Activated CD8-positive, alpha-beta T cell treated with anti-CD3 and anti-CD28 coated beads for 36 hours (primary cell): ENCODE measurements around the gene CD28. TPM values are rescaled to one million over a fixed set of nuclear protein-coding genes. Genes with fewer than 3 reads are reported as not detected.

ENCODE experiments used
- ATAC-seq: fragments of 200-7000 bp; cut with Tn5 transposase; one replicate; pipeline ENCODE4 v1.10.0; 2021; ENCODE audit warnings: mild to moderate bottlenecking, moderate library complexity
- CTCF ChIA-PET: fragments of 350-600 bp; sonication (Branson Sonifier 250); formaldehyde crosslinking; loops from one replicate; lab custom pipeline; 2021; ENCODE audit warnings: antibody characterized with exemption; lab: Charles Lee
- POLR2A ChIA-PET: fragments of 350-600 bp; sonication (Branson Sonifier 250); formaldehyde crosslinking; loops from one replicate; lab custom pipeline; 2021; ENCODE audit warnings: antibody characterized with exemption; lab: Charles Lee
- DNase-seq: peaks from one replicate; pipeline ENCODE4 v3.0.0-alpha.2; 2020
- H3K27ac Mint-ChIP-seq: one replicate; pipeline ENCODE4 v1.8.0; 2021; ENCODE audit warnings: mild to moderate bottlenecking, mixed read lengths
- H3K27me3 Mint-ChIP-seq: one replicate; pipeline ENCODE4 v1.8.0; 2021; ENCODE audit warnings: mixed read lengths
- H3K36me3 Mint-ChIP-seq: one replicate; pipeline ENCODE4 v1.8.0; 2021; ENCODE audit warnings: low read depth, mixed read lengths
- H3K4me1 Mint-ChIP-seq: one replicate; pipeline ENCODE4 v1.8.0; 2021; ENCODE audit warnings: low read depth, mixed read lengths
- H3K4me3 Mint-ChIP-seq: one replicate; pipeline ENCODE4 v1.8.0; 2021; ENCODE audit warnings: mild to moderate bottlenecking, moderate library complexity, mixed read lengths
- H3K9me3 Mint-ChIP-seq: one replicate; pipeline ENCODE4 v1.8.0; 2021; ENCODE audit warnings: mixed read lengths
- intact Hi-C: fragments of 100-400 bp; cut with micrococcal nuclease; formaldehyde crosslinking; loops from one replicate; pipeline ENCODE4 v1.10.0; 2022
- total RNA-seq, 2 experiments: library from RNA; stranded (reverse); gene quantifications; one replicate each; pipeline ENCODE4 v1.2.3, GENCODE V29; 2021
- TF ChIP-seq, protein P1 (sequence below): fragments of 200-600 bp; IDR thresholded peaks from one replicate; pipeline ENCODE4 v1.8.0; 2022; ENCODE audit warnings: antibody characterized with exemption, mild to moderate bottlenecking

The CD28 gene
- total RNA-seq, 2 experiments from 2014 or later = 94.2 to 97.3 TPM

DNA sequence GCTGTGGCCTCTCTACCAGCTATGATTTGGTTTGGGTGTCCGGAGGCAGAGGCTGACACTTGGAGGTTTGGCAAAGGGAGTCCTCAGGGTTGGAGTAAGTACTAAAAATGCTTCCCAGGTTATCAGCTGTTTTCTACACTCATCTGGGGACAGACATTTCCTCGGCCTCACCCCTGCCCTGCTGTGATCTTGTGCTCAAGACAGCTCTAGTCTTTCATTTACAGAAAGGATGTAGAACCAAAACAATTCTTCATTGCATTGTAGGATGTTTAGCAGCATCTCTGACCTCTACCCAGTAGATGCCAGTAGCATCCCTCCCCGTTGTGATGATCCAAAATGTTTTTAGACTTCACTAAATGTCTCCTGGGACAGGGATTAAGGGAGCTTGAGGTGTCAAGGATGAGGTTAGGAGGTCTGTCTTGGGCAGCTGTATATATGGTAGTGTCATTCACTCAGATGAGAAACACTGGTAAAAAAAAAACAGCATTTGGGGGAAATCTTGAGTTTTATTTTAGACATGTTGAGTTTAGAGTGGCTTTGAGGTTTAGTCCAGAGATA is 26.6 kb downstream of the CD28 start:
- intact Hi-C loops = no loop called here
- Mint-ChIP-seq H3K4me3 (peak overlapping the region; percentile 4), H3K27me3 (no peaks in the 10 kb centered on the region), H3K9me3 (peaks cover 1% of the 10 kb centered on the region), H3K4me1 (peaks cover 96% of the 10 kb centered on the region), H3K27ac (peak overlapping the region; percentile 99), H3K36me3 (peaks cover 88% of the 10 kb centered on the region)
- DNase-seq = no peak
- POLR2A ChIA-PET = interaction anchor here (0.6 to 6.4 kb wide), 14 partner anchors 8 to 209 kb away, joined by 3 to 101 read pairs (median 4); partner anchors contain the start of gene CD28
- TF ChIP-seq, protein P1, sequence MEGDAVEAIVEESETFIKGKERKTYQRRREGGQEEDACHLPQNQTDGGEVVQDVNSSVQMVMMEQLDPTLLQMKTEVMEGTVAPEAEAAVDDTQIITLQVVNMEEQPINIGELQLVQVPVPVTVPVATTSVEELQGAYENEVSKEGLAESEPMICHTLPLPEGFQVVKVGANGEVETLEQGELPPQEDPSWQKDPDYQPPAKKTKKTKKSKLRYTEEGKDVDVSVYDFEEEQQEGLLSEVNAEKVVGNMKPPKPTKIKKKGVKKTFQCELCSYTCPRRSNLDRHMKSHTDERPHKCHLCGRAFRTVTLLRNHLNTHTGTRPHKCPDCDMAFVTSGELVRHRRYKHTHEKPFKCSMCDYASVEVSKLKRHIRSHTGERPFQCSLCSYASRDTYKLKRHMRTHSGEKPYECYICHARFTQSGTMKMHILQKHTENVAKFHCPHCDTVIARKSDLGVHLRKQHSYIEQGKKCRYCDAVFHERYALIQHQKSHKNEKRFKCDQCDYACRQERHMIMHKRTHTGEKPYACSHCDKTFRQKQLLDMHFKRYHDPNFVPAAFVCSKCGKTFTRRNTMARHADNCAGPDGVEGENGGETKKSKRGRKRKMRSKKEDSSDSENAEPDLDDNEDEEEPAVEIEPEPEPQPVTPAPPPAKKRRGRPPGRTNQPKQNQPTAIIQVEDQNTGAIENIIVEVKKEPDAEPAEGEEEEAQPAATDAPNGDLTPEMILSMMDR = no peak
- no peak for ATAC-seq
- CTCF ChIA-PET = interaction anchor here (0.6 to 3.3 kb wide), 14 partner anchors 8 to 468 kb away, joined by 3 to 25 read pairs (median 4); partner anchors contain the start of gene CD28

DNA sequence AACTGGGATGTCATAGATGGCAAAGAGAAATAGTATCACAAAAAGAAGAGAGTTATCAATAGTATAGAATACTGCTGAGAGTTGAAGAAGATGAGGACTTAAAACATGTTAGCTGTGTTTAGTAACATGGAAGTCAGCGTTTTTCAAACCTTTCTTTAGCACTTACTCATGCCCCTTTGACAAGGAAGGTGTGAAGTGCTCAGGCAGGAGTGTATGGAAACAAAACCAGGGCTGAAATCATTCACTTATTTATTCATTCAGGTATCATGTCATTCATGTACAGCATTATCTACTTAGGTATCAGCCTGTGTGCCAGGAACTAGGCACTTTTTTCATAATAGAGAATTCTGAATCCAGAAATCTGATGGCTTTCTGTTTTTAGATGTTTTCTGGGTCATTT is 27.2 kb downstream of the CD28 start:
- Mint-ChIP-seq H3K4me3 (peak overlapping the region; percentile 4), H3K4me1 (peaks cover 98% of the 10 kb centered on the region), H3K36me3 (peaks cover 91% of the 10 kb centered on the region), H3K9me3 (peaks cover 1% of the 10 kb centered on the region), H3K27ac (peak overlapping the region; percentile 99), H3K27me3 (no peaks in the 10 kb centered on the region)
- ChIA-PET POLR2A (interaction anchor here (0.8 to 6.4 kb wide), 10 partner anchors 8 to 135 kb away, joined by 3 to 101 read pairs (median 12); partner anchors contain the start of gene CD28), CTCF (interaction anchor here (0.6 to 3.3 kb wide), 11 partner anchors 12 to 468 kb away, joined by 3 to 25 read pairs (median 4); partner anchors contain the start of gene CD28)
- peak; percentile 44 for DNase-seq
- peak; percentile 48 for ATAC-seq
- TF ChIP-seq, protein P1 = no peak
- intact Hi-C loops = no loop called here

DNA sequence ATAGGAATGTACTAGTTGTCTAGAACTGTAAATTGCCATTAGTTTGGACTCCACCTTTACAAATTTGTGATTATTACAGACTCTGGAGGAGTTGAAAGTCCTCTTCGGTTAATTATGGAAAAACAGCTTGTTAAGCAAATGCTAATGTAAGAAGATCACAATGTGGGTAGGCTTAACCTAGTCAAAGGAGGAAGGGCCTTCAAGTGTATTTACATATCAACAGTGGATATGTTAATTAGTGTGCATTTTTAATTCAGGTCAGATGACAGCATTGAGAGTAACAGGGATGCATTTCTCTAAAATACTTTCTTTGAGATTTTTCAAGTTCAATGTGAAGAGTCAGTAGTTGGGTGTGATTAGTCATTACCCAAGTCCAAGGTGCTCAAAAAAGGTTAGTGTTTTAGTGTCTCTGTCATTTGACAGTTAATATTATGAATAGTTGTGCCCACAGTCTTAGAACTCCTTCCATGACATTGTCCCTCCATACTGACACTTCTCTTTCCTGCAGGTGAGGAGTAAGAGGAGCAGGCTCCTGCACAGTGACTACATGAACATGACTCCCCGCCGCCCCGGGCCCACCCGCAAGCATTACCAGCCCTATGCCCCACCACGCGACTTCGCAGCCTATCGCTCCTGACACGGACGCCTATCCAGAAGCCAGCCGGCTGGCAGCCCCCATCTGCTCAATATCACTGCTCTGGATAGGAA is 28.0 kb downstream of the CD28 start:
- intact Hi-C loops = no loop called here
- POLR2A ChIA-PET = interaction anchor here (1.7 to 6.4 kb wide), 8 partner anchors 7 to 79 kb away, joined by 4 to 101 read pairs (median 14); partner anchors contain the start of gene CD28
- CTCF ChIA-PET = interaction anchor here (0.9 to 3.3 kb wide), 3 partner anchors 14 to 80 kb away, joined by 3 to 15 read pairs (median 8); no protein-coding TSS in a partner anchor
- Mint-ChIP-seq H3K36me3 (peaks cover 91% of the 10 kb centered on the region), H3K4me1 (peaks cover 98% of the 10 kb centered on the region), H3K9me3 (peaks cover 1% of the 10 kb centered on the region), H3K4me3 (no peak overlapping the region), H3K27me3 (no peaks in the 10 kb centered on the region), H3K27ac (peak overlapping the region; percentile 99)
- TF ChIP-seq, protein P1 = no peak
- ATAC-seq (peak; percentile 6), DNase-seq (peak; percentile 31)

DNA sequence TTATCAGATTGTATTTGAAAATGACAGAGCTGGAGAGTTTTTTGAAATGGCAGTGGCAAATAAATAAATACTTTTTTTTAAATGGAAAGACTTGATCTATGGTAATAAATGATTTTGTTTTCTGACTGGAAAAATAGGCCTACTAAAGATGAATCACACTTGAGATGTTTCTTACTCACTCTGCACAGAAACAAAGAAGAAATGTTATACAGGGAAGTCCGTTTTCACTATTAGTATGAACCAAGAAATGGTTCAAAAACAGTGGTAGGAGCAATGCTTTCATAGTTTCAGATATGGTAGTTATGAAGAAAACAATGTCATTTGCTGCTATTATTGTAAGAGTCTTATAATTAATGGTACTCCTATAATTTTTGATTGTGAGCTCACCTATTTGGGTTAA is 30.9 kb downstream of the CD28 start:
- Mint-ChIP-seq H3K9me3 (peaks cover 1% of the 10 kb centered on the region), H3K4me3 (no peak overlapping the region), H3K27ac (peak overlapping the region; percentile 99), H3K36me3 (peaks cover 78% of the 10 kb centered on the region), H3K27me3 (no peaks in the 10 kb centered on the region), H3K4me1 (peaks cover 98% of the 10 kb centered on the region)
- no peak for DNase-seq
- intact Hi-C loops = loop anchor here (1.0 to 5.0 kb wide), 2 partner anchors 45 to 72 kb away; no protein-coding TSS in a partner anchor
- TF ChIP-seq, protein P1 = no peak
- POLR2A ChIA-PET = interaction anchor here (0.8 to 10.6 kb wide), 9 partner anchors 11 to 268 kb away, joined by 3 to 184 read pairs (median 4); partner anchors contain the start of gene CD28
- ATAC-seq = peak; percentile 27
- CTCF ChIA-PET = interaction anchor here (1.0 to 2.1 kb wide), 4 partner anchors 16 to 74 kb away, joined by 3 to 10 read pairs (median 6); no protein-coding TSS in a partner anchor
